HG03575 (cell line): ENCODE data around the gene DCDC2.
"Not testable (repeated sequence)": the region's sequence is repeated elsewhere in the genome, so short reads cannot be mapped to it uniquely, and the experiment has no call there.

Experiments
- ATAC-seq: cut with Tn5 transposase; IDR thresholded peaks from one replicate; pipeline ENCODE4 v1.9.1; 2021; ENCODE audit not compliant: unreplicated experiment, insufficient number of reproducible peaks, low FRiP score; ENCODE audit errors: extremely low read depth

DCDC2 gene

GRCh38 chr6:24330137-24330732 lies 27.6 kb downstream of the DCDC2 start:
- no peak for ATAC-seq

- no peak for ATAC-seq
These were observed 28.4 kb downstream of the DCDC2 start for GRCh38 chr6:24329451-24329850.

- ATAC-seq, result no peak
These were observed 28.8 kb downstream of the DCDC2 start for GRCh38 chr6:24329022-24329421.

GRCh38 chr6:24327756-24328155 lies 30.1 kb downstream of the DCDC2 start:
- no peak for ATAC-seq

- ATAC-seq, result no peak
These were observed 31.9 kb downstream of the DCDC2 start for GRCh38 chr6:24325978-24326377.

- no peak for ATAC-seq
These were observed 33.2 kb downstream of the DCDC2 start for GRCh38 chr6:24324617-24325016.

GRCh38 chr6:24323632-24324337 lies 34.1 kb downstream of the DCDC2 start:
- no peak for ATAC-seq

GRCh38 chr6:24322924-24323323 lies 34.9 kb downstream of the DCDC2 start:
- no peak for ATAC-seq

GRCh38 chr6:24322446-24322845 lies 35.4 kb downstream of the DCDC2 start:
- not testable (repeated sequence) for ATAC-seq

GRCh38 chr6:24321538-24322162 lies 36.2 kb downstream of the DCDC2 start:
- ATAC-seq, result no peak

GRCh38 chr6:24313251-24314141 lies 44.4 kb downstream of the DCDC2 start:
- no peak for ATAC-seq

GRCh38 chr6:24311775-24312174 lies 46.1 kb downstream of the DCDC2 start:
- ATAC-seq, result not testable (repeated sequence)

- no peak for ATAC-seq
These were observed 50.0 kb downstream of the DCDC2 start for GRCh38 chr6:24307881-24308280.

GRCh38 chr6:24306936-24307335 lies 50.9 kb downstream of the DCDC2 start:
- ATAC-seq, result no peak

- no peak for ATAC-seq
These were observed 51.8 kb downstream of the DCDC2 start for GRCh38 chr6:24306038-24306437.

GRCh38 chr6:24296944-24297343 lies 60.9 kb downstream of the DCDC2 start:
- no peak for ATAC-seq

GRCh38 chr6:24293852-24294251 lies 64.0 kb downstream of the DCDC2 start:
- not testable (repeated sequence) for ATAC-seq

GRCh38 chr6:24287239-24287638 lies 70.6 kb downstream of the DCDC2 start:
- ATAC-seq, result no peak

- no peak for ATAC-seq
These were observed 73.9 kb downstream of the DCDC2 start for GRCh38 chr6:24284006-24284405.
